Femur (tissue), 1 donor: ENCODE results near the gene PIGM.

Experiments
- DNase-seq: peaks from one replicate; pipeline ENCODE4 v3.0.0-alpha.2; 2017

PIGM gene

DNA sequence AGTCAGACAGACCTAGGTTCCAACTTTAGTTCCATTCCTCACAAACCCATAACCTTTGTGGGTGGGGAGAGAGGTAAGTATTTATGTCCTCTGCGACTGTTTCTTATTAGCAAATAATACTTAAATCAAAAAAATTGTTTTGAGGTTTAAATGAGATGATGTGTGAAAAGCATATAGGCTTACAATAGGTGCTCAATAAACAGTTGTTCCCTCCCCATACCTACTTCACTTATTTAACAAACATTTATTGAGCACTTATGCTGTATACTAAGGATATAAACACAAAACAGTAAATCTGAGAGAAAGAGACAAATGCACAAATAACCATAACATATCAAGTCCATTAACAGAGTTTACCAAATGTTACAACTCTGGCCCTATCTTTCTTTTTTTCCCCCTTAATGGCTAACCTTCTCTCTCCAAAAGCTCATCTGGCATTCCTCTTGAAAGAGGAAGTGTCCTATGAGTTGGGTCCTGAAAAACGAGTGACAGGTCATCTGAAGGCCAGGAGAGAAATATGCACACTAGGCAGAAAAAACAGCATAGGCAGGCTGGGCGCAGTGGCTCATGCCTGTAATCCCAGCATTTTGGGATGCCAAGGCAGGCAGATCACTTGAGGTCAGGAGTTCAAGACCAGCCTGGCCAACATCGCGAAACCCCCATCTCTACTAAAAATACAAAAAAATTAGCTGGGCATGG lies 10.3 kb downstream of the PIGM start:
- DNase-seq, result no peak

GRCh38 chr1:160020196-160020595 lies 11.6 kb downstream of the PIGM start:
- no peak for DNase-seq

DNA sequence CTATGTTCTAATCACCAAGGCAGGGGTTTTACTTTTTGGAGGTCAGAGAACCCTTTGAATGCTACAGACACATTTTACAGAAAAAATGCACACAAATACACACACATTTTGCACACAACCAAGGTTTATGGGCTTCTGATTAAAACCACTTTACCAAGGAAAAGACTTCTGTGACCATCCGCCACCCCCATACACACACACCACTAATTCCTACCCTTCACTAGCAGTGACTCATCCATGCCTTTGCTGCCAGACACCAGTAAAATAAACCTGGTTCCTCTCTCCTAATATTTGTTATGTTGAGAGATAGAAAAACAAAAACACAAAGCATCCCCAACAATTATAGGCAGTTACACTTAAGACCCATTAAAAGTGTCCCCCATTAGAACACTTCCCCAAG lies 12.9 kb downstream of the PIGM start:
- DNase-seq, result no peak

- no peak for DNase-seq
These were observed 13.4 kb downstream of the PIGM start for GRCh38 chr1:160018347-160018746.

- DNase-seq, result no peak
These were observed 14.2 kb downstream of the PIGM start for GRCh38 chr1:160017592-160017991.

DNA sequence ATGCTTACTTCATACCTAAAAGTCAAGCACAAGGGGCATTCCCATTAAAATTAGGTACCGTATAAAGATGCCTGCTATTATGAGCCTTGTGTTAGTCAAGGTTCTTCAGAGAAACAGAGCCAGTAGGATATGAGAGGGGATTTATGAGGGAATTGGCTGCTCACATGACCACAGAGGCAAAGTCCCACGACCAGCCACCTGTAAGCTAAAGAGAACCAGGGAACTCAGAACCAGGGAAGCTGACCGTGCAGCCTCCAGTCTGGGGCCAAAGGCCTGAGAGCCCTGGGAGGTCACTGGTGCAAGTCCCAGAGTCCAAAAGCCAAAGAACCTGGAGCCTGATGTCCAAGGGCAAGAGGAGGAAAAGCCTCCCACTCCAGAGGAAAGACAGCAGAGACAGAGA lies 20.0 kb downstream of the PIGM start:
- DNase-seq, result no peak

DNA sequence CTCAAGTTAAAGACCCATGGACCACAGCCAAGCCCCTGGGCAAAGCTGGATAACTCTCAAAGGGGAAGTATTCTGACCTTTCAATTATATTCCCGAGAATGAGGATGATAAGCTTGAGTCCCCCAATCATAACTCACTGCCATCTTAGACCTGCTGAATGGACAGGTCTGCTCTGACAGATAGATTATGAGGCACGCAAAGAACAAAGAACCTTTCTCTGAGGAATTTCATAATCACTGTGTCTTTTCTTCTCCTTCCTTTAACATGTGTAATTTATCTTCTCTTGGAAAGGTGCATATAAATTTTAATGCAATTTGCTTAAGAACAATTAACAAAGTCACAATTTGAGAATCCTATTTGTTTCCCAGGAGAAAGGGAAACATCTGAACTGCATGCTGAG lies 22.0 kb downstream of the PIGM start:
- DNase-seq, result no peak

DNA sequence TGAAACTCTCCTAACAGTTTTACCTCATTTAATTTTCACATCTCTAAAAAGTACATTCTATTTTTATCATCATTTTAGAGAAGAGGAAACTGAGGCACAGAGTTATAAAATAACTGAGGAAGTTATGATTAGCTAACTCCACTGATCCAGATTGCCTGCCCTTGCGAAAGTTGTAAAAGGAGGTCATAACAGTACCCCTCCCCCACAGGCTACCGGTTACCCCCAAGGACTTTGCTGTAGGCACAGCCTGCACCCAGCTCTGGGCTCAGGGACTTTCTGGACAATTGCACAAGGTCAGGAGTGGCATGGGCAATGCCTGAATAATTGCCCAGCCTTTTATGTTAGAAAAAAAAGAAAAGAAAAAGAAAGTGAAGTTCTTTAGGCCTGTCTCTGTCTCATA lies 22.7 kb downstream of the PIGM start:
- DNase-seq, result no peak

GRCh38 chr1:160007577-160008200 lies 24.1 kb downstream of the PIGM start:
- no peak for DNase-seq

DNA sequence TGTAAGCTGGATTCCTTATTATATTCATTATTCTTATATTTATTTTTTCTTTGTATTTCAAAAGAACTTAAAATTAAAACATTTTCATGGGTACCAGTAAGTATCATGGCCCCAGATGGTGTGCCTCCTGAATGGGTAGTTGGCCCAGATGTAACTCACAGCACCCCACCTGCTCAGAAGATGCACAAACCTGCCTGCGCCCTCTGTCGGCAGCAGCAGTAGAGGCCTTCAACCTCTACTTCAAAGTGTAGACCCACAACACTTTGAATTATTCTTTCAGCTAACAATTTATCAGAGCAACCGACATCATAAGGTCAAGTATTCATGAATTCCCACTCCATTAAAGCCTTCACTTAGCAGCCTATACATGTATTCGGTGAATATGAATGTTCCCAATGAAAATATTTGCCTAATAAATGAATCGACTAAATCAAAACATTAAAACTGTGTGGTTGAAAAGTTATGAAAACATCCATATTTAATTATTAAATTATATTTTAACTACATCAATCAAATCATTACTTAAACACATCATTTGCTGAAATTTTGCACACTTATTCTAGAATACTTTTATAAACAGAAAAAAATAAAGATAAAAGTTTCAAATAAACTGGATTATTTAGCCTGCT lies 25.4 kb downstream of the PIGM start:
- peak; percentile 54 for DNase-seq

- DNase-seq, result no peak
These were observed 26.7 kb downstream of the PIGM start for GRCh38 chr1:160005070-160005469.

- no peak for DNase-seq
These were observed 27.4 kb downstream of the PIGM start for GRCh38 chr1:160004425-160004824.

GRCh38 chr1:160004001-160004400 lies 27.8 kb downstream of the PIGM start:
- no peak for DNase-seq

DNA sequence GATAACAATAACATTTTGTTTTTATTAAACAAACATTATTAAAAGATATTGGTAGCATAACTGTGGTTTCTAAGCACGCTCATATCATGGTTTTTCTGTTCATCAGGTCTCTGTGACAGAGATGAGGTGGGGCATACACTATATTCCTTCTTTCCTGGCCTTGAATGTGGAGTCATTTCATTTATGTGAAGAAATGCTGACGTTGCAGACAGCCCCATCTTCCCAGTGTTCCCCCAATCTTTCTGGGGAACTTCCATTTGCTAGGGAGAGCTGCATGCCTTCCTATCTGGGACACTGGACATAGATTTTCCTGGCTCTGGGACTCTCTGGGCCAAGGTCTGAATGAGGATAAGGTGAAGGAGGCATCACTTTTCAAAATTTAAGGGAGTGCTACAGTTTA lies 30.4 kb downstream of the PIGM start:
- no peak for DNase-seq

DNA sequence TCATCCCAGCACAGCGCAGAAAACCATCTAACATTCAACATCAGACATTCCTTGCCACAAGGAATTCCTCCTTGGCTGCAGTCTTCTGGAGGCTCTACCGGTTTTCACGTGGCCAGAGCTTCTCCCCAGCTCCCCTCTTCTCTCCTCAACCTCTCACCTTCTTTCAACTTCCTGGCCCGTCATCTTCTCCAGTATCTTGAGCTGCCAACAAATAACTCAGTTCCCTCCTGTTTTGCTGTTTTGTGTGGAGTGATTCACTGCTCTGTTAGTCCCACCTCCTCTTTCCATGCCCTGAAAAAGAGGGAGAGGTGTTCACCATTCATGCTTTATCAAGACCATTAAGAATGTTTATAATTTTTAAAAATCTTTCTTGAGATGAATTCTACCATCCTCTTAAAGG lies 32.6 kb downstream of the PIGM start:
- no peak for DNase-seq

- no peak for DNase-seq
These were observed 35.1 kb downstream of the PIGM start for GRCh38 chr1:159996653-159997052.

DNA sequence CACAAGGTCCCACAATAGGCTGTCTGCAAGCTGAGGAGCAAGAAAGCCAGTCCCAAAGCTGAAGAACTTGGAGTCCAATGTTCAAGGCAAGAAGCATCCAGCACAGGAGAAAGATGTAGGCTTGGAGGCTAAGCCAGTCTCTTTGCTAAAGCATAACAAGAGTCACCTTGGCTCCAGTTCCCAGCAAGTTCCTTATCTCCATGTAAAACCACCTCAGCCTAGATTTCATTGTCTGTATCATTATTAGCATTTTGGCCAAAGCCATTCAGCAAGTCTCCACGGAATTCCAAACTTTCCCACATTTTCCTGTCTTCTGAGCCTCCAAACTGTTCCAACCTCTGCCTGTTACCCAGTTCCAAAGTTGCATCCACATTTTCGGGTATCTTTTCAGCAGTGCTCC lies 36.9 kb downstream of the PIGM start:
- DNase-seq, result no peak

DNA sequence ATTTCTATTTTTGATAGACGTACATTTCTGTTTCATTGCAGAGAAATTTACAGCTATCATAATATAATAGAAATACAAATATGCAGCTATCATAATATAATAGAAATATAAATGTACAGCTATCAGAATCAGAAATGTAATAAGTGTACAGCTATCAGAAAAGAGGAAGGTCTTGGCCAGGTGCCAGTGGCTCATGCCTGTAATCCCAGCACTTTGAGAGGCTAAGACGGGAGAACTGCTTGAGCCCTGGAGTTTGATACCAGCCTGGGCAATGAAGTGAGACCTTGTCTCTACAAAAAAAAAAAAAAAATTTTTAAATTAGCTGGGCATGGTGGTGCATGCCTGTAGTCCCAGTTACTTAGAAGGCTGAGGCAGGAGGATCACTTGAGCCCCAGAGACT lies 37.9 kb downstream of the PIGM start:
- DNase-seq, result no peak

DNA sequence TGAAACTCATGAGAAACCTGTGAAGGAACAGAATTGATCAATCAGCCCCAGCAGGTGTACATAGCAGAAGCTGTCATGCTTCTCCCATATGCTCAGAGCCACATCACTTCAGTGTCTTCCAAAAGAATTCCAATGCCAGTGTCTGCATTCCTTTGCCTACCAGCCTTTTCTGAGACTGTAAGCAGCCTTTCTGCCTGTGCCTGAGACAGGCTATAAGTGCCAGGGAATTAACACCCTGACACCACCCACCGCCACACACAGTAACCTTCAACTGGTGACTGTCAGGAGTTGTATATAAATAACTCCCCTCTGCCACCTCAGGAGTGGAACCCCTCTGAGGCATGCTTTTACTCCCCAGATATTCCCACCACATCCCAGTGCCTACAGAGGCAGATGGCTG lies 39.6 kb downstream of the PIGM start:
- no peak for DNase-seq

- DNase-seq, result no peak
These were observed 40.3 kb downstream of the PIGM start for GRCh38 chr1:159991513-159991912.

DNA sequence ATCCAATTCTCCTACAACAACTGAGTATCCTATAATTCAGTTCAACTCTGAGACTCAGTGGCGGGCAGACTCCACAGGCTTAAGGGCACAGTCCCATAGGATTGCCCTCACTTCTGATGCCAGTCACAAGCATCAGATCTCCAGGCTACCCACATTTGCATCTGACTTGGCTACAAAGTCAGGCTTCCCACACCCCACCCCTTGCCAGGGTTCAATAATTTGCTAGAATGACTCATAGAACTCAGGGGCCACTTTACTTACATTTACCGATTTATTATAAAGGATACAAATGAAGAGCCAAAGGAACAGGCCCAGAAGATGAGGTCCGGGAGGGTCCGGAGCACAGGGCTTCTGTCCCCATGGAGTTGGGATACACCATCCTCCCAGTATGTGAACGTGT lies 41.8 kb downstream of the PIGM start:
- no peak for DNase-seq

GRCh38 chr1:159989581-159989980 lies 42.2 kb downstream of the PIGM start:
- no peak for DNase-seq

DNA sequence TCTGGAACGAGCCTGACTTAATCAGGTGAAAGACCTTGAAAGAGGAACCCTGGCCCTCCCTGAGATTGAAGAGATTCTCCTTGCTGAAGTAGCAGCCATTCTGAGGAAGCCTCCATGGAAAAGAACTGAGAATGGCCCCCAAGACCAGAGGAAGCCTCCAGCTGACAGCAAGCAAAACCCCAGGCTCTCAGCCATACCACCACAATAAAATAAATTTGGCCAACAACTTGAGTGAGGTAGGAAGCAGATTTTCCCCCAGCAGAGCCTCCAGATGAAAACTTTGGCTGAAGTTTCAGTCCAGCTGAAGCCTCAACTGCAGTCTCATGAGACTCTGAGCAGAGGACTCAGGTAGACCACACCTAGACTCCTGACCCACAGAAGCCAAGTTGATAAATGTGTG lies 43.8 kb downstream of the PIGM start:
- DNase-seq, result no peak

DNA sequence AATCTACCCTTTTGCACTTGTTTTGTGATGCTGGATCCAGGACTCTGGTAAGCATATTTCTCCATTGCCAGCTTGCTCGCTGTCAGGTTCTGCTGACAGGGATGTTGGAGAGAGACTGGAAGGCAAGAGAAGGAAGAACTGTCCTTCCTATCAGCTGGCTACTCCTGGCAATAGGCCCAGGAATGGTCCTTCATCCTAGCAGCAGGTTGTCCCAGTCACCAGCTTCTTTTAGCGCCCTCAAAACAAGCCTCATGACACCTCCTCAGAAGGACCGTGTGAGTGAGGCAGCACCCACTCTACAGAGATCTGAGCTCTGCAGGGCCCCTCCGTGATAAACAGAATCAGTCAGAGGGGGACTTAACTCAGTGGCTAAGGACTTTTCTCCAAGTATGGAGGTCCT lies 44.6 kb downstream of the PIGM start:
- DNase-seq, result no peak

GRCh38 chr1:159986531-159986930 lies 45.3 kb downstream of the PIGM start:
- DNase-seq, result no peak
